GM19372 (cell line): ENCODE results near the gene FAM163B.
"Not testable (repeated sequence)": the region's sequence is repeated elsewhere in the genome, so short reads cannot be mapped to it uniquely, and the experiment has no call there.

Experiments
- ATAC-seq: cut with Tn5 transposase; IDR thresholded peaks from one replicate; pipeline ENCODE4 v1.9.1; 2021; ENCODE audit warnings: mild to moderate bottlenecking, low read depth, moderate library complexity; ENCODE audit not compliant: unreplicated experiment

FAM163B gene

GRCh38 chr9:133640160-133640559 is 31.0 kb upstream of the FAM163B start:
- ATAC-seq = no peak

GRCh38 chr9:133639613-133640012 is 30.4 kb upstream of the FAM163B start:
- no peak for ATAC-seq

- ATAC-seq = no peak
Measured at GRCh38 chr9:133638711-133639110, 29.5 kb upstream of the FAM163B start.

- ATAC-seq = no peak
Measured at GRCh38 chr9:133638076-133638475, 28.9 kb upstream of the FAM163B start.

GRCh38 chr9:133637451-133638055 is 28.4 kb upstream of the FAM163B start:
- no peak for ATAC-seq

- no peak for ATAC-seq
Measured at GRCh38 chr9:133636902-133637301, 27.7 kb upstream of the FAM163B start.

GRCh38 chr9:133635533-133636531 is 26.6 kb upstream of the FAM163B start, which contains the start of gene DBH:
TSS of gene DBH (plus strand) at chr9:133636363. CDS start at chr9:133636372, 9 bp downstream.
- no peak for ATAC-seq

GRCh38 chr9:133635098-133635497 is 25.9 kb upstream of the FAM163B start:
- ATAC-seq = no peak

- no peak for ATAC-seq
Measured at GRCh38 chr9:133634081-133634691, 25.0 kb upstream of the FAM163B start.

GRCh38 chr9:133633681-133634080 is 24.5 kb upstream of the FAM163B start:
- ATAC-seq = no peak

- ATAC-seq = no peak
Measured at GRCh38 chr9:133632806-133633680, 23.9 kb upstream of the FAM163B start.

- ATAC-seq = no peak
Measured at GRCh38 chr9:133631111-133631510, 21.9 kb upstream of the FAM163B start.

GRCh38 chr9:133629221-133630110 is 20.3 kb upstream of the FAM163B start:
- no peak for ATAC-seq

GRCh38 chr9:133628766-133629165 is 19.6 kb upstream of the FAM163B start:
- no peak for ATAC-seq

GRCh38 chr9:133627341-133627740 is 18.2 kb upstream of the FAM163B start:
- ATAC-seq = no peak

- not testable (repeated sequence) for ATAC-seq
Measured at GRCh38 chr9:133626008-133626407, 16.8 kb upstream of the FAM163B start.

GRCh38 chr9:133622555-133622954 is 13.4 kb upstream of the FAM163B start:
- no peak for ATAC-seq

GRCh38 chr9:133621725-133622267 is 12.6 kb upstream of the FAM163B start:
- ATAC-seq = no peak

GRCh38 chr9:133619791-133620190 is 10.6 kb upstream of the FAM163B start:
- ATAC-seq = no peak
